Neuronal stem cell (in vitro differentiated cells): ENCODE results near the gene SKIL.

Experiments used
- DNase-seq: peaks from one replicate; pipeline ENCODE4 v3.0.0-alpha.2; 2013; ENCODE audit warnings: low spot score
- H2AFZ ChIP-seq: one replicate; pipeline ENCODE4 v1.6.1; 2013; ENCODE audit warnings: mild to moderate bottlenecking, low read length, inconsistent platforms
- H2AK5ac ChIP-seq: 2 replicates; pipeline ENCODE4 v1.6.1; 2013; ENCODE audit warnings: low read depth, mild to moderate bottlenecking, inconsistent platforms, low read length, moderate library complexity, mixed read lengths
- H2BK120ac ChIP-seq: 2 replicates; pipeline ENCODE4 v1.6.1; 2013; ENCODE audit warnings: low read depth, mild to moderate bottlenecking, inconsistent platforms, low read length, moderate library complexity, mixed read lengths
- H2BK12ac ChIP-seq: one replicate; pipeline ENCODE4 v1.6.1; 2013; ENCODE audit warnings: low read length, inconsistent platforms
- H2BK15ac ChIP-seq: 2 replicates; pipeline ENCODE4 v1.6.1; 2013; ENCODE audit warnings: mild to moderate bottlenecking, low read length, inconsistent platforms, mixed read lengths
- H2BK5ac ChIP-seq: one replicate; pipeline ENCODE4 v1.6.1; 2013; ENCODE audit warnings: inconsistent platforms, mild to moderate bottlenecking, low read length, moderate library complexity
- H3K14ac ChIP-seq: one replicate; pipeline ENCODE4 v1.6.1; 2013; ENCODE audit warnings: low read length, inconsistent platforms
- H3K18ac ChIP-seq: 2 replicates; pipeline ENCODE4 v1.6.1; 2013; ENCODE audit warnings: low read length, inconsistent platforms
- H3K23ac ChIP-seq: 2 replicates; pipeline ENCODE4 v1.6.1; 2013; ENCODE audit warnings: low read depth, mild to moderate bottlenecking, mixed read lengths, low read length, inconsistent platforms; ENCODE audit not compliant: poor library complexity
- H3K27ac ChIP-seq: replicated peaks from 3 replicates; pipeline ENCODE4 v1.5.1; 2013; ENCODE audit warnings: low read length, inconsistent platforms
- H3K27me3 ChIP-seq, 3 experiments: 2 replicates each; pipeline ENCODE4 v1.6.1; 2013; ENCODE audit warnings: low read length in 3 of 3, mild to moderate bottlenecking in 2 of 3, inconsistent platforms in 1 of 3, low read depth in 1 of 3, mixed read lengths in 1 of 3, moderate library complexity in 1 of 3; ENCODE audit not compliant: control insufficient read depth in 3 of 3, insufficient read depth in 3 of 3
- H3K36me3 ChIP-seq, 2 donors: replicated peaks in 1 of 2; 2 replicates each; pipeline ENCODE4 v1.6.1; 2013; ENCODE audit warnings: low read length in 2 of 2; ENCODE audit not compliant: control insufficient read depth in 2 of 2, insufficient read depth in 2 of 2
- H3K4ac ChIP-seq: 2 replicates; pipeline ENCODE4 v1.6.1; 2013; ENCODE audit warnings: inconsistent platforms, mild to moderate bottlenecking, low read length, moderate library complexity
- H3K4me1 ChIP-seq, 2 donors: 1 replicate in 1 of 2; 2 replicates in 1 of 2; pipeline ENCODE4 v1.6.1; 2013; ENCODE audit warnings: low read length in 2 of 2, low read depth in 1 of 2; ENCODE audit not compliant: control insufficient read depth in 2 of 2, insufficient read depth in 1 of 2
- H3K4me2 ChIP-seq: one replicate; pipeline ENCODE4 v1.6.1; 2013; ENCODE audit warnings: mild to moderate bottlenecking, low read length, inconsistent platforms; ENCODE audit not compliant: insufficient read depth, poor library complexity, severe bottlenecking
- H3K4me3 ChIP-seq, 2 donors: 2 replicates each; pipeline ENCODE4 v1.5.1; 2013; ENCODE audit warnings: low read length in 2 of 2, mild to moderate bottlenecking in 2 of 2, inconsistent platforms in 1 of 2, moderate library complexity in 1 of 2
- H3K79me1 ChIP-seq: one replicate; pipeline ENCODE4 v1.6.1; 2013; ENCODE audit warnings: low read depth, mild to moderate bottlenecking, inconsistent platforms, low read length, moderate library complexity
- H3K9ac ChIP-seq: one replicate; pipeline ENCODE4 v1.6.1; 2013; ENCODE audit warnings: mild to moderate bottlenecking, low read depth, low read length, inconsistent platforms; ENCODE audit not compliant: poor library complexity
- H3K9me3 ChIP-seq, 2 donors: replicated peaks in 1 of 2; 2 replicates each; pipeline versions ENCODE3 to v1.6.1; 2013; ENCODE audit warnings: low read length in 2 of 2, mild to moderate bottlenecking in 2 of 2, inconsistent platforms in 1 of 2, low read depth in 1 of 2, mixed read lengths in 1 of 2, moderate library complexity in 1 of 2; ENCODE audit not compliant: control insufficient read depth in 2 of 2, insufficient read depth in 1 of 2
- H4K8ac ChIP-seq: one replicate; pipeline ENCODE4 v1.6.1; 2013; ENCODE audit warnings: low read depth, mild to moderate bottlenecking, inconsistent platforms, low read length, moderate library complexity
- H4K91ac ChIP-seq: one replicate; pipeline ENCODE4 v1.6.1; 2013; ENCODE audit warnings: low read length, low read depth, mild to moderate bottlenecking, inconsistent platforms; ENCODE audit not compliant: poor library complexity
- WGBS, 2 donors: extraction: QIAGEN DNeasy Blood & Tissue Kit; methylation state at CpG; one replicate each; pipeline ENCODE4 v1.1.7; 2013; ENCODE audit warnings: missing lambda C conversion rate in 2 of 2, mixed read lengths in 1 of 2; ENCODE audit not compliant: insufficient read length in 2 of 2, insufficient replicate concordance in 1 of 2; ENCODE audit errors: extremely low coverage in 2 of 2; 5-methylcytosine and 5-hydroxymethylcytosine counted together

The SKIL gene

DNA sequence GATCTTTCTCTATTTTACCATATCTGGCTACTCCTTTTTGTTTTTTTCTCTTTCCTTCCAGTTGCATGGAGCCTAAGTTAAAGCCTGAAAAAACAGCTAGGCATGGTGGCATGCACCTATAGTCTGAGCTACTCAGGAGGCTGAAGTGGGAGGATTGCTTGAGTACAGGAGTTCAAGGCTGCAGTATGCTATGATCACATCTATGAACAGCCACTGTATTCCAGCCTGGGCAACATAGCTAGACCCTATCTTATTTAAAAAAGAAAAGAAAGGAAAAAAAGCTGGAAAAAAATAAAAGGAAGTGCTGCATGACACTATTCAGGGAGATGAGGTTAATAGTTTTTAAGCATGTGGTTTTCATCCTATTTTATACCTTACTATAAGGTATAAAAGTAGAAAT is 4.0 kb upstream of the SKIL start:
- Histone ChIP-seq H3K27ac (no peak overlapping the region), H2BK15ac (no peak overlapping the region), H3K14ac (no peak overlapping the region), H3K9ac (no peak overlapping the region), H2AK5ac (no peak overlapping the region), H2AFZ (no peak overlapping the region), H3K4ac (no peak overlapping the region), H3K79me1 (no peaks in the 10 kb centered on the region), H3K4me3 (no peak overlapping the region), H3K18ac (no peak overlapping the region), H2BK12ac (no peak overlapping the region), H3K4me2 (no peak overlapping the region), H3K23ac (no peak overlapping the region), H4K8ac (no peak overlapping the region), H3K36me3 (no peaks in the 10 kb centered on the region), H3K9me3 (no peaks in the 10 kb centered on the region), H2BK5ac (no peak overlapping the region), H3K27me3 (peaks cover 0 to 4% (median 0%) of the 10 kb centered on the region in 3 experiments), H3K4me1 (peaks cover 7 to 16% of the 10 kb centered on the region in 2 donors), H2BK120ac (no peak overlapping the region), H4K91ac (no peak overlapping the region)
- DNase-seq = no peak

DNA sequence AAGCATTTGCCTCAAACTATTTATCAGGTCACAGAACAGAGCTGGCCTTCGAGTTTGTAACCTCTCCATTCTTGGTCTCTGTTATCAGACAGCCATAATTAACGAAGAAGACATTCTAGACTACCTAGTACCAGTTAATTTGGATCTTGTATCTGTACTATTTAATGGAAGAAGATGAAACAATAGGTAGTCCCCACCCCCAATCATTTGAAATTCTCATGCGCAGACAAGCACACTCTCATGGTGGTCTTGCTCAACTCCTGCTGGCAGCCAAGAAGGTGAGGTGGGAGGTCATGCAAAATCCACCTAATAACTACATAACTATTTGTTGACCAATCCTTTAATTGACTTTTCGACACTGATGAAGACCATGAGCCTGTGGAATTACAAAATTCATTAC is 2.8 kb upstream of the SKIL start:
- Histone ChIP-seq H3K27me3 (peaks cover 0 to 4% (median 0%) of the 10 kb centered on the region in 3 experiments), H3K27ac (no peak overlapping the region), H3K79me1 (no peaks in the 10 kb centered on the region), H2AK5ac (no peak overlapping the region), H3K4me3 (no peak overlapping the region), H2BK120ac (no peak overlapping the region), H3K14ac (no peak overlapping the region), H2AFZ (peak overlapping the region; percentile 42), H2BK5ac (no peak overlapping the region), H2BK12ac (no peak overlapping the region), H3K9me3 (peaks cover 0 to 3% of the 10 kb centered on the region in 2 donors), H3K18ac (no peak overlapping the region), H3K23ac (no peak overlapping the region), H3K36me3 (peaks cover 0 to 3% of the 10 kb centered on the region in 2 donors), H3K9ac (no peak overlapping the region), H3K4ac (no peak overlapping the region), H3K4me1 (peaks cover 7 to 18% of the 10 kb centered on the region in 2 donors), H4K91ac (no peak overlapping the region), H4K8ac (no peak overlapping the region), H2BK15ac (no peak overlapping the region), H3K4me2 (no peak overlapping the region)
- WGBS, 2 donors = no CpG with 5 or more reads among the region's 4 CpGs
- no peak for DNase-seq

DNA sequence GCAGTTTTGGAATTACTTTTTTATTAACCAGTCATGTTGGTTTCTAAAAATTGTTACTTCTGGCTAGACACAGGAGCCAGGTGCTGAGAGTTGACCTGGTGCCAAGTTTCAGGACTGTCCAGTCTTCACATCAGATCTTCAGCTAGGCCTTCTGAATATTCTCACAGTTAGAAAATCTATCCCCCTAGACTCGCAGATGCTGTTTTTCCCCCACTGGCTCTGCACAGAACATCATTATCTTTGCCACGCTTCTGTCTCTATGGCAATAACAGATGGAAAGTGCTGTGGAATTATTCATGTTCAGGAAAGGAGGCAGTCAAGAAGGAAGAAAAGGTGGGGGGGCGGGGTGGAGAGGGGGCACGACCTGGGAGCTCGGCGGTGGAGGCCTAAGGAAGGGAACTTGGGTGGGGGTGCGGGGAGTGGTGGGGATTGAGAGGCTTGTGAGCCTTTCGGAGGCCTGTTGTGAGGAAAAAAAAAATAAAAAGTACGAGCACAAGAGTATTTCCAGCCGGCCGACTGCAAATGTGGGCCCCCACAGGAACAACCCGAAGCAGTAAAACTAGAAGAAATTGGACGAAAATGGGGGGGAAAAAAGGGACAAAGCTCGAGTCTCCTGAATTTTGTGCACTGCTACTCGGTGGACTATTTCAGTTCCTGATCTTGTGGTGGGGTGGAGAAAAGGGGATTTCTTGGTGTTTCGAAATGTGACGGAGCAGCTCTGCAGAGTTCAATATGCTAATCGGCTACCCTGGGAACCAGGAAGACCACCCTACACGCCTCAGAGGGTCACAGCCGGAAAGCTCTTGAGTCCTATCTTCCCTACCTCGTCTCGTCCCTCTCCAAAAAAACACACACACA is 1.5 kb upstream of the SKIL start:
- no CpG with 5 or more reads among the region's 22 CpGs for WGBS, 2 donors
- DNase-seq = peak; percentile 4
- no peak overlapping the region for H2BK12ac ChIP-seq
- peaks cover 0 to 15% of the 10 kb centered on the region in 2 donors for H3K36me3 ChIP-seq
- no peak overlapping the region for H3K14ac ChIP-seq
- H3K18ac ChIP-seq = peak overlapping the region; percentile 44
- no peak overlapping the region for H2AK5ac ChIP-seq
- H4K91ac ChIP-seq = no peak overlapping the region
- peak overlapping the region; percentile 59 for H3K23ac ChIP-seq
- H4K8ac ChIP-seq = no peak overlapping the region
- H2BK5ac ChIP-seq = no peak overlapping the region
- peak overlapping the region; percentile 17 for H3K9ac ChIP-seq
- no peaks in the 10 kb centered on the region for H3K79me1 ChIP-seq
- peak overlapping the region; percentile 75 to 96 for H3K4me3 ChIP-seq
- H3K9me3 ChIP-seq = peaks cover 0 to 14% of the 10 kb centered on the region in 2 donors
- H3K4me1 ChIP-seq = peaks cover 7 to 18% of the 10 kb centered on the region in 2 donors
- peak overlapping the region; percentile 76 for H3K4me2 ChIP-seq
- H3K4ac ChIP-seq = no peak overlapping the region
- peaks cover 0 to 4% (median 0%) of the 10 kb centered on the region in 3 experiments for H3K27me3 ChIP-seq
- H3K27ac ChIP-seq = peak overlapping the region; percentile 84
- peak overlapping the region; percentile 59 for H2AFZ ChIP-seq
- H2BK120ac ChIP-seq = no peak overlapping the region
- no peak overlapping the region for H2BK15ac ChIP-seq

DNA sequence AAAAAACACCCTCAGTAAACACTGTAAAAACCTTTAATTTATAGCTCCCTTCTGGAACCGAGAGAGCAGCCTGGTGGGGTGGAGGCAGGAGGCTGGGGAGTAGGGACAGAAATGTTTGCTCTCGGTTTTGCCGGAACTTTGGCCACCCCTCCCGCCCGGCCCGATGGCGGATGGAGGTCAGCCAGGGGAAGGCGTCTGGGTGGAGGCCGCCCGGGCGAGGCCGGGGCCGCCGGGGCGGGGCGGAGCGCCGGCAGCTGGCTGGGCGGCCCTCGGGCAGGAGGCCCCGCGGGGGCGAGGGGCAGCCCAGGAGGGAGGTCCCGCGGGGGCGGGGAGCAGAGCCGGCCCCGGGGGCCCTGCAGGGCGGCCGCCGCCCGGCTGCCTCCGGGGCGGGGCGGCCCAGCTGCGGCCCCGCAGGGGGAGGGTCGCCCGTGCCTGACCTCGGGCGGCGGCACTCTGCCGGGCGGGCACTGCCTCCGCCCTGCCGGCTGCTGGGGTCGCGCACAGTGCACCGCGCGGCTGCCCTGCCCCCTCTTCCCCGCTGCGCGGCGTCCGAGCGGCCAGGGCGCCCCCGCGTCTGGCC is 829 bp upstream of the SKIL start:
- peak; percentile 70 for DNase-seq
- H2BK5ac ChIP-seq = no peak overlapping the region
- H3K4me1 ChIP-seq = peaks cover 7 to 18% of the 10 kb centered on the region in 2 donors
- peak overlapping the region; percentile 76 for H3K4me2 ChIP-seq
- H2BK12ac ChIP-seq = no peak overlapping the region
- no peak overlapping the region for H4K91ac ChIP-seq
- H3K4ac ChIP-seq = no peak overlapping the region
- WGBS, 2 donors = no CpG with 5 or more reads among the region's 60 CpGs
- peak overlapping the region; percentile 44 for H3K18ac ChIP-seq
- no peak overlapping the region for H4K8ac ChIP-seq
- no peak overlapping the region for H2BK120ac ChIP-seq
- peak overlapping the region; percentile 59 for H2AFZ ChIP-seq
- H3K9ac ChIP-seq = peak overlapping the region; percentile 17
- H3K27me3 ChIP-seq = peaks cover 0 to 2% (median 0%) of the 10 kb centered on the region in 3 experiments
- peak overlapping the region; percentile 59 for H3K23ac ChIP-seq
- H3K79me1 ChIP-seq = no peaks in the 10 kb centered on the region
- no peak overlapping the region for H2AK5ac ChIP-seq
- peaks cover 0 to 22% of the 10 kb centered on the region in 2 donors for H3K9me3 ChIP-seq
- H3K14ac ChIP-seq = no peak overlapping the region
- H2BK15ac ChIP-seq = no peak overlapping the region
- peaks cover 0 to 23% of the 10 kb centered on the region in 2 donors for H3K36me3 ChIP-seq
- H3K27ac ChIP-seq = peak overlapping the region; percentile 84
- H3K4me3 ChIP-seq = peak overlapping the region; percentile 75 to 96
